Stimulated activated CD4-positive, alpha-beta T cell treated with anti-CD3 and anti-CD28 coated beads, TNF-alpha, amount 100 ng/mL, for 4 hours (primary cell): Measurements from ENCODE around the gene GRID1.

ENCODE experiments used
- DNase-seq, 3 experiments: peaks; one replicate each; pipeline ENCODE4 v3.0.0-alpha.2; 2020; ENCODE audit warnings: low read depth in 3 of 3

GRID1 gene

DNA sequence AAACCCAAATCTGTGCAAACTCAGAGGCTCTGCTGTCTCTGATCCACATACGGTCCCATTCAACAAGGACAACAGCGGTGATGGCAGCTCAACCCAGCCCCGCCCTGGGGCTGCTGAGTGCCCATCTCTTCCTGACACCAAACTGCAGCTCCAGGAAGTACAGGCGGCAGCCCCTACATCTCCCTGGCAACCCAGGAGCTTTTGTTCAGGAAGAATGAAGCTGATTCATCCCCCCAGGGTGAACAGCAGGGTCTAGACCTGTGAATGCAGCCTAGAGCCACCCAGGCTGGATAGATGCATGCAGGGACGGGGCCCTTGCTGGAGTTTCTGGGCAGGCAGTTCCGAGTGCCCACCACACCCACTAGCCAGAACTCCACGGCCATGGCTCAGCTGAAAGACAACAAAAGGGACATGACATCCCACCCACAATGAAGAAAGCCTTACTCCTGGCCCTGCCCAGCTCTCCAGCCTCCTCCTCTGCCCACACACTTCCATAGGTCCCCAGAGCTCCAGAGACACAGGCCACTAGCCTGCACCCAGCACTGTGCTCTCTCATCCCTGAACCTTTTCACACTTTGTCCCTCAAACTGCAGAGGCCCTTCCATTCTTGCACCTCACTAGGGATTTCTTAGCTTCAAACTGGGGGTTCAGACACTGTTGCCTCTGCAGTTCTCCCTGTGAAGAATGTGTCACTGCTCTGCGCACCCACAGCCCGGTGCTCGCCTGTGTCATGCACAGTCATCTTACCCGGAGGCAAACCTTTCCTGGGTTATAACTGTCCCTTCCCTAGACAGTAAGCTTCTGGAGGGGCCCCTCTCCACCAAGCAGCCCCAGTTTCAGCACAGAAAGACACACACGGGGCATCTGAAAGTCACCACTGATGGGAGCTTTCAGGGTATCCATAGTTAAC is 99.1 kb downstream of the GRID1 start:
- DNase-seq: no peak

DNA sequence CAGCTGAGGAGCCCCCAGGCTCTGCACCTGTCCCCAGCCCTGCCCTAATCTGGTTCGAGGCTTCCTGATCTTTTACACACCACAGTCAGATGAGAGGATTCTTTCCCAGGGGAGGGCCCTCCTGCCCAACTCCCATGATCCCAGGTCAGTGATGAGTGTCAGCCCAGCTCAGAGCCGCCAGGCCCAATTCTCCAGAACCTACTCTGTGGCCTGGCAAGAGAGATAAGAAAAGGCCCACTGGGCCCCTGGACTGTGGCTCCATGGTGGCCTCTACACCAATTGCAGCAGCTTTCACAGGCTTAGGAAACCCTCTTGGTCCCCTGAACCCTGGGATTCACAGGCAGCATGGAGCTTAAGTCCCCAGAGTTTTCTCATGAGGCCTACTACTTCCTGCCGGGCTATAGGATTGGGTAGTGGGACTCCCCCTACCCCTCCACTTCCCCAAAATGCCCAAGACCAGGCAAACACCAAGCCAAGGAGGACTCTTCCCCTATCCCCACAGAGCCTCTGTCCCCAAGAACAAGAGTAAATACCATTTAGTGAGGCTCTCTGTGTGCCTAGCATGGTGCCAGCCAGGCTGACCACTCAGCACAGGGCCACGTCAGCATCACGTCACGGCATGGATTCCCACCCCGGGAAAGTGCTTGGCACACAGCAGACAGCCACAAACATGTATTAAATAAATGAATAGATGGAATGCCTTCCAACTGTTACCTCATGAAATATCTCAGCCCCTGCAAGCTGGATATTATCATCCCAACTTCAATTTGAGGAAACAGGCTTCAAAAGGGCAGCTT is 100.0 kb downstream of the GRID1 start:
- DNase-seq: no peak

DNA sequence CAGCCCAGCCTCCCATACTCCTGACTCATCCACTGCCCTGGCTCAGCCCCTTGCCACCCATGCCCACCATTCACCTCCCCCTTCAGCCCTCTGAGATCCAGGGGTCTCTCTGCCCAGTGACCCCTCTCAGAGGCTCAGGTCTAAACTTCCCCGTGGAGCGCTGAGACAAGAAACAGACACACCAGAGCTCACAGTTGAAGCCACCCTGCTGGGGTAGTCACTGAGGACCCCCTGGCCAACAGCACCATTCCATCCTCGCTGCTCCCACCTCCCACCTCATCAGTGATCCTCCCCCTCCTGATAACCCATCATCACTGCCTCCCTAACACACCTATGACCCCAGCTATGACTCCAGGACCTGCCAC is 100.7 kb downstream of the GRID1 start:
- no peak for DNase-seq

DNA sequence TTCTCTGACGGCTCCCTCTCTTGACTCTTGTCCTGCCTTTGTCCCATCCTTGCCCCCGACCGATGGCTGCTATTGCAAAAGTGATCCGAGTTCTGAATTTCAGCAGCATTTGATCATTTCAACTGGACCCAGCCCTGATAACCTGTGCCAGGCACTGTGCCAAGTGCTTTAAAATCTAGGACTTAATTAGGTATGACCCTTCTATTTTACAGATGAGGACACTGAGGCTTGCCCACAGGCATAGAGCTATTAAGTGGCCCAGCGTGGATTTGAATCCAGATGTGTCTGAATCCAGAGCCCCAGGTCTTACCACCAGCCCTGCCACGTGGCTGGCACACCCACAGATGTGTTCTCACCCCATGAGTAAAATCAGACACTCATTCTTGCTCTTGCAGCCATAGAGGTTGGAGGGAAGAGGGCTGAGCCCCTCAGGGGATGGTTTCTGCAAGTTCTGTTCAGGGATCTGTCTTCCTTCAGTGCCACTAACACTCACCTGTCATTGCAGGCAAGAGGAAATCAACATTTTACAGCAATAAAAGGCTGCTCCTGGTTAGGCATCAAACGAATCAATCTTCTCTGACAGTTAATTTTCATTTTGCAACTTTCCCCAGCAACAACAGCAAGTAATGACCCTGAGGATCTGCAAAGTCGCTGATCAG is 101.2 kb downstream of the GRID1 start:
- no peak for DNase-seq

DNA sequence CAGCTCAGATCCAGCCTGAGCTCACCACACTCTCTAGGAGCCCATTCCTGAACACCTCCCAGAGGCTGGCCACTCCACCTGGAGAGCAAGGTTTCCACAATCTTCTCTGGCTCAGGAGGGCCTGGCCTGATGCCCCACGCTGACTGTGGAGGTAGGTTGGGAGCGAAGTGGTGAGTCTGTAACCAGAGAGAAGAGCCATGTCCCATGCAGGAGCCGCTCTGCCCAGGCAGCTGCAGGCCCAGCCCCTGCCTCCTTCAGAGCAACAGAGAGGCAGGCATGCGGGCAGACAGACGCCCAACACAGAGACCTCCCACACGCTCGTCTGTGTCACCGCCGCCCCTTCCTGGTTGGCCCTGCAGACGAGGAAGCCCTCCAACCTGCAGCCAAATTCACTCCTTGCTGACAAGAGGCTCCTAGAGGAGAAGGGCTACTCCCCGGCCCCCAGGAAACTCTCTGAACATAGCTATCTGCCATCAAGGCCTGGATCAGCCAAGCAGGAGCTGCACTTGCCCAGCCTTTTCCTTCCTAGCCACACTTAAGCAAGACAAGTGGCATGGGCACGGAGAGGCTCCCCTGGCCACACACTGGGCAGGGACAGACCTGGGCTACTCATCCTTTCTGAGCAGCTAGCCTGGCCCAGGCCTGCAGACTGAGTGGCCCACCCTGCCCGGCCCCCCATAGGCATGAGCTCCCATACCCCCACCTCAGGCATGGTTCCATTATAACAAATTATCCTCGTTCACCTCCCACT is 101.9 kb downstream of the GRID1 start:
- DNase-seq: no peak

DNA sequence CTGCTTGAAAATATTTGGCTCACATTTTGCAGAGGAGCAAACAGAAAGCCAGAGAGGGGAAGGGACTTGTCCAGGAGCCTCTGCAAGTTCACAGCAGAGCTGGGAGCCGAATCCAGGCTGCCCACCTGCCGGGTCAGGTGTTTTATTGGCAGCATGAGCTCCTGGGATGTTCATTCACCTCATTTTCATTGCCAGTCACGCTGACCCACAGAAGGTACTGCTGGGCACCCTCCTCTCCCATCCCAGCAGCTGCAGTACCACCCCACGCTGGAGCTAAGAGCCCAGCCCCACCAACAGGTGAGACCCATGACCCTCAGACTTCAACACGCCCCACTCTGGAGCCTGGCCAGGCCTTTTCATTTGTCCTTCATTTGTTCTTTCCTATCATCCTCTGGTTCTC is 102.7 kb downstream of the GRID1 start:
- DNase-seq: no peak

DNA sequence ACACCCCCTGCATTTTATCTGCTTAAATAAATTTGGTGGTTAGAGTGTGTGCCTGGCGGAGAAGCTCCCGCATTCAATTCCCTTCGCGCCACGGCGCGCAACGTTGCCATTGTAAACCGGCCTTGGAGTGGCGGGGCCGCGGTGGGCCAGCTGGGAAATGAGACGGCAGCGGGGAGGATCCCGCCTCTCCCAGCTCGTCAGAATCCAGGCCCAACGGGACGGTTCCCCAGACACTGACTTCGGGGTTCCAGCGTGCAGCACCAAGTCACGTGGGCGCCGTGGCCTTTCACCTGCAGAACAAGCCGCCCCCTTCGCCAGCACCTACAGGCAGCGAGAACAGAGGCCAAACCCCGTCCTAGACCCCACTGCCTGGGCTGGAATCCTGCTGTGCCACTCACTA is 103.4 kb downstream of the GRID1 start:
- no peak for DNase-seq

DNA sequence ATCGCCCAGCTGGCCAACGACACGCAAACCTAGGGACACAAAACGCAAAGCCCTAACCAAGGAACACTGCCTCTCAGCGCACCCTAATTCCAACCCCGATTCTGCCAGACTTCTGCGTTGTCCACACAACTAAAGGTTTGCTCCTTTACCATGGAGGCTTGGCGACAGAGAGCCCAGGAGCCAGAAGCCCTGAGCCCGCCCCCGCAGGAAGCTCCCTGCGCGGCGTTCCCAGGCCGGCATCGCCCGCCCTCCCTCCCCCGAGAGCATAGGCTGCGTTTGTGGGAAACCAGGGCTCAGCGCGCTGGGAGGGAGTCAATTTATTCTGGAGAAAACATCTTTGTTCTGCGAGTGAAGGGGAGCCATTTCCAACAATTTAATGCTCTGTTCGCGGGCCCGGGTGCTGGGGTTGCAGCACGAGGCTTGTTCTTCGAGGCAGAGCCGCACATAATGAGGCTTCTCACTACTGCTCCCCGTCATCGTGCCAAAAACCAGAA is 103.9 kb downstream of the GRID1 start:
- no peak for DNase-seq

DNA sequence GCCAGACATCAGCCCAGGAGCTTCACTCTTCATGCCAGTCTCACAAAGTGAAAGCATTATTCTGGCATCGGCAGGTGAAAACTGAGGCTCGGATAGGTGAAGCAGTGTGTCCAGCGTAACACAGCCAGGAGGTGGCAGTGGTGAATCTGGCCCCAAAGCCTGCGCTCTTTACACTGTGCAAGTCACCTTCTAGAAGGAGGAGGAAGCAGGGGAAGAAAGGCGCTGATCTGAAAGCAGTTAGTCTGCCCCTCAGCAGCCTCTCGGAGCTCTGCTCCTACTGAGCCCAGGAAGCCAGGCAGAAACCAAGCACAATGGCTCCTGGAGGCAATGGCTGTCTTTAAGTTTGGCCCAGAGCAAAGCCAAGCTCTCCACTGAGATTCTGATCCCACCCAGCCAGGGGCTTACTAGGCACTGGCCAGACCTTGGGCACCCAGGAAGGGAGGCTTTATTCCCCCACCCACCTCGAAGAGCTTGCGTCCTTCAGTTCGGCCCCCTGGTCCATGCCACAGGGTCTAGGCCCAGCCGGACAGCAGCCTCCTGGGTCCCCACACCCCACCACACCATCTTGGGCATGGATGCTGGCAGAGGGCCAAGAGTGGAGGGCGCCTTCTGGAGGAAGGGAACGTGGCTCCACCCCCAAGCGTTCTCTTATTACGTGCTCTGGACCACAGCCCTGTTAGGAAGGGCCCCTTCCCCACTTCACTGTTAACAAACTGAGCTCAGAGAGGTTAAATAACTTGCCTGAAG is 104.5 kb downstream of the GRID1 start:
- DNase-seq: no peak

DNA sequence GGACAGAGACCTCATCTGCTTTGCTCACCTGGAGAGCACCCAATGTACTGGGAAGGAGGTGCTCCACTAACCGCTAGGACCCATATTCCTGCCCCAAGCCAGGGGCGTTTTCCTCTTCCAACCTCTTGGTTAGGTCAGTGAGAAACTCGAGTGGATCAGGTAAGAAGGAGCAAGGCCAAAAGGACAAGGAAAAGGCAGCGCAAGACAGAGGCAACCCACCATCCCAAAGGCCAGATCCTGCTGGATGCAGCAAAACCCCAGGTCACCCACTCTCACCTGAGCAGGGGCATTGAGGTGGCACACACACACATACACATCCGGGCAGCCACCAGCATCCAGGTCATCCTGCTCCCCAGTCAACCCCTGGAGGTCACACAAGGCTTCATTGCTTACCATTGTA is 105.1 kb downstream of the GRID1 start:
- DNase-seq: no peak

DNA sequence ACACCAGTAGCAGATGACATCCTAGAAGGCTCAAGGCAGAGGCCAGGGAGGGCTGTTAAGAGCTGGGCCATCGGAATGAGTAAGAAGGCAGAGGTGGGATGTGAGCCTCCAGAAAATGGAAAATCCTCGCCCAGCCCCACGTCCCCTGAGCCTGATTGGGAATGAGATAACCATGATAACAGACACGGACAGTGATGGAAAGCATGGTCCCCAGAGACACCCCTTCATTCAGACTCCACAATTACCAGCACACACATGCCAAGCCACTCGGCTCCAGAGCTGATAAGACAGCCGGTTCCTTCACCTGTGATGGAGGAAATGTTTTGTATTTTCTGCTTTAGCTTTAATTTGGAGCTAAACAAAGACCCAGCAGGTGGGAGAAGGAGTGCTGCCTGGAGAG is 106.0 kb downstream of the GRID1 start:
- DNase-seq: no peak

DNA sequence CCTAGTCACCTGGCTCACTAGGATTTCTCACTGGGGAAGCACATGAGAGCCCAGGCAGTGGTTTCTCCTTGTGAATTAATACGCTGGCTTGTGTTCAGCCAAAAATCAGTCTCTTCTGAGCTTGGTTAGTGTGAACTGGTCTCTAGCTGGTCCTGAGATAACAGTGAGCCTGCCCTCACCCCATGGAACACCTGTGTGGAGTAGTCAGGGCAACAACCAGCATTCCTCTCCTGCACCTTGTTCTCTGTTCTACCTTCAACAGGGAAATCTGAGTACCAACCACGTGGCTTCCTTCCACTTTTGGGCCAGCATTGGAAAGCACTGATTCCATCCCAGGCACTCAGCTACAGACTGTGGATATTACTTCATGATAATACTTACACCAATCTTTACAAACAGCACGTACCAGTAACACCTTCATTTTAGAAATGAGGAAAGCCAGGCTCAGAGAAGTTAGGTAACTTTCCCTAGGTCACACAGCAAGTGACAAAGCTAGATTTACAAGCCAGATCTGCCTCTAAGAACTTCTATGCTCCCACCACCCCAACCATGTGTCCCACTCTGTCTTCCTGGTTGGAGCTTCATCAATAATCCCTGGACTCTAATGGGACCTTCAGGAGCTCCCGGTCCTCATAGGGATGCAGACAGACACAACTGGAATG is 106.6 kb downstream of the GRID1 start:
- no peak for DNase-seq

DNA sequence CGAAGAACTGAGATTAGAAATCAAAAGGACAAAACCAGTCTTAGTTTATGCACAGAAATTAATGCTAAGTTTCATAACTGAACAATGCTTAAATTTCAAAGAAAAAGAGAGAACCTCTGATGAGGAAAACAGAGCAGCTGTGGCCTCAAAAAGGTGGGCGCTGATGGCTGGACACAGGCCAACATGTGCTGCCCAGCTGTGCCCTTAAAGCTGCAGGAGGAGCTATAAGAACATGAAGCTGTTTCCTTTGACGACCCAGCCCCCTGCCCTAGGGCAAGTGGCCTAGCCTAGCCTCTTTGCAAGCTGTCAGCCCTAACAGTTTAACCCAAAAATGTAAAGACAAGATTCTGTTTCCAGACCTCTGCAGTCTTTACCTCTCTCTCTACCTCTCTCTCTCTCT is 107.7 kb downstream of the GRID1 start:
- DNase-seq: no peak

DNA sequence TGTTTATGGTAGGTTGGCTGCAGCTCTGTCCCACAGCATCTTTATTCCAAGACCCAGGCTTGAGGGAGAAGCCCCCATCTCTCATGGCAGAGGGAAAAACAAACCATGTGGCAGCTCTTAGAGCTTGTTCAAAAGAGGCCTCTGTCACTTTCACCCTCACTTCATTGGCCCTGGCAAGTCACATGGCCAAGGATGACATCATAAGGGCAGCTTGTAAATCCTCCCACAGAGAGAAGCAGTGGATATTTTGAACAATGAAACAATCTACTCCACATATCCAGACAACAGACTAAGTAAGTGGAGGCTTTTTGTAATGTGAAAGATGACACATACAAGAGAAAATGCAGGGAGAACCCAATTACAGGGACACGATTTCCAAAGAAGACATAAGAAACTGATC is 108.1 kb downstream of the GRID1 start:
- no peak for DNase-seq

DNA sequence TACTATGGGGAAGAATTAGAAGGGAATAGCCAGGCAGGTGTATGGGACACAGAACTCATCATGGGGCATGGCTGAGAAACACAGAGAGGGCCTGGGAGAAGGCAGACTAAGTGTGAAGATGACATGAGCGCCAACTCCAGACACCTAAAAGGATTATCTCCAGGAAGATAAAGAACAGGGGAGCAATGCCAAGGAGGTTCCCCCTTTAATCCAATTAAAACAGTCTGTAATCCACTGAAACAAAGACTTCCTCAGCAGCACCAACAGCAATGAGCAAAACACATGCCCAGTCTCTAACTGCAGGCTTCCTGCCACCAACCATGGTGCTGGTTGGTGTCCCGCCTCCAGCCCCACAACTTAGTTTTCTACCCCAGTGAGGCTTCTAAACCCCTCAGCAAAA is 108.9 kb downstream of the GRID1 start:
- no peak for DNase-seq

DNA sequence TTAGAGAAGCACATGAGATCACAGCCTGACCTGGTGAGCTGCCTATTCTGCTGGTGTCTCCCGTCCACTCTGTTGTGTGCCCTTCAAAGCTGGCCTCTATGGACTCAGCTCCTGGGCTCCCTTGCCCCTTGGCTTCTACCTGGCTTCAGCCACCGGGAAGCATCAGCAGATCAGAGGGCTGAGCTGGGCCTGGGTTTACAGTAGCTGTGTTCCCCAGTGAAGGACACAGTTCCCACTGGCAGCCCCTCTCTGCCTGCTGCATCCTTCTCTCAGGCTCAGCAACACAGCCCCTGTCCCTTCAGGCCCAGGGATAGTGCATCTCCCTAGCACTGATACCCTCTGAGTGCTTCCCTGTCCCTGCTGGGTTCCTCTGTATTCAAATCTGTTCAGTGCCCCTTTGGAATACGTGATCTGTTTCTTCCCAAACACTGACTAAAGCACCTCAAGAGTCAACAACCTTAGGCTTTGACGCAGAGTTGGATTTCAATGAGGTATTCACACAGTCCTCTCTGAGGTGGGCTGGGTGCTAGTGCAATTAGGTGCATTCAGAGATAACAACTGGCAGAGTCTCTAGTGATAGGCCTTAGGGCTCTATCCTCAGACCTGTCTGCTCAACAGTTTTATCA is 109.8 kb downstream of the GRID1 start:
- DNase-seq: no peak

DNA sequence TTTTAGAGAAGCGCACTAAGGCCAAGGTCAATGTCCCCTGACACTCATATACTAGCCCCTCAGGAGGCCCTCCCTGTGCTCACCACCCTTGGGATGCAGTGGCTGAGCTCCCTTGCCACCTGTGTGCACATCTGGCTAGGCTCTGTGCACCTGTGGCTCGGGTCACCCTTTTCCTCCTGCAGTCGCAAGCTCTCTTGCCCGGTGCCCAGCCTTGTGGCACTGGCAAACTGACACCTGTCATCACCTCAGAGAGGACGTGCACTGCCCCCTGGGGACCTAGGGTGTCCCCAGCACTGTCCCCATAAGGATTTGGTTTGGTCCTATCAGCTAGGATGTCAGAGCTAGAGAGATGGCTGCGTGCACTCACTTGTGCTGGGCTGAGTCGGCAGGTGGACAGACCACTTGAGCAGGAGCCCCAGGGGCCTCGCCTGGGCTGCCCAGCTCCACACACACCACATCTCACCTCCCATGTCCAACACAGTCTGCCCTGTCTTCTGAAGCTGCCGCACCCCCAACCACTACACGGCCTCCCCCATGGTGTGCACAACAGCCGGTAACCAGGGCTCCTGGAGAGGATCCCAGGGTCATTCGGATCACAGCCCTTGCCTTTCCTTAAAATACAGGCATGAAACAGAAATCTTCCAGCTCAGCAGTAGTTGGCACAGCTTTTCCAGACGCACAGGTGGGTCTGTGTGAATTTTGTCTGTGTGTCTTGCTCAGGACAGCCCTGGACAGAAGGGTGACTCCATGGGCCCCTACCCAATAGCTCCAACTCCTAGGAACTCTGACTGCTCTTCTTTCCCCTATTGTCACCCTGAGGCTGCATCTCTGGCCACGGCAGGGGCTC is 111.0 kb downstream of the GRID1 start:
- no peak for DNase-seq

DNA sequence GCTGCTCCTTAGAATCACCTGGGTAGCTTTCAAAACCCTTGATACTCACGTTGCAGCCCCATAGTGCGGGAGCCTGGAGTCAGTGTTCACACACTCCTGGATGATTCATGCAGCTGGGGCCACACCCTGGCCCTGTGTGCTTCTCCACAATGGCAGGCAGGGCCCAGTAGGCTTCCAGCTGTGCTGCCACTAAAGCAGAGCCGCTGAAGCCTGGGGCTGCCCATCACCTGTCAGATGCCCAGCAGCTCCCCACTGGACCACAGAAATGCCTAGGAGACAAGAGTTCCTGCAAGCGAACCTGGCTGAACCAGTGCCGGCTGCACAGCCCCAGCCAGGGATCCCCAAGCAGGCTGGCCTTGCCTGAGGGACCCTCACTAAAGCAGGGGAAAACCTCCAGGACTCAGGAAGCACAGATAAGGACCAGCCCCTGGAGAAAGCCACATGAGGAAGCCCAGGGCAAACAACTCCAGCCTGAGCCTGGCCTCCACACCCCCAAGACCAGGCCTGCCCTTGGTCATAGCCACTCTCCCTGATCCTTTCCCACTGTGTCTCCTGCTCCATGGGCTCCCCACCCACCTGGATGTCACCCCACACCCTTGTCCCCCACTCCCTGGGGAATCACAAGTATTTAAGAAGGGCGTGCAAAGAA is 111.9 kb downstream of the GRID1 start:
- no peak for DNase-seq

DNA sequence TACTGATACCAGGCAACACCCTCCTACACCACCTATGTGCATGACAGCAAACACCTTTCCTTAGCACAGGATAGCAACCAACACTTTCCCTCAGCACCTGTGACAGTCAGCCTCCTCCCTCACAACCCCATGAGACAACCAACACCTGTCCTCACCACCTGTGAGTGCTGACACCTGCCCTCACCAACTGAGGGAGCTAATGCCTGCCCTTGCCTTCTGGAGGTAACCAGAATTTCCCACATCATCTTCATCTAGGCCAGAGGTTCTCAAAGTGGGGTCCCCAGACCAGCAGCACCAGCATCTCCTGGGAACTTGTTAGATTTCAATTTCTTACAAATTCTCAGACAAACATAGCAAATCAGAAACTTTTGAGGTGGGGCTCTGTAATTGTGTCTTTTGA is 112.5 kb downstream of the GRID1 start:
- no peak for DNase-seq
